Epithelial cell of esophagus (primary cell): ENCODE data around the gene CCDC8.

Experiments
- DNase-seq: peaks from one replicate; pipeline ENCODE4 v3.0.0; 2010; ENCODE audit warnings: low read depth
- H3K4me3 ChIP-seq: 2 replicates; pipeline ENCODE4 v1.5.1; 2011; ENCODE audit warnings: mild to moderate bottlenecking, low read length, control low read depth
- TF ChIP-seq, protein P1 (sequence below): IDR thresholded peaks from 2 replicates; pipeline ENCODE4 v1.5.1; 2011; ENCODE audit warnings: low read depth, mild to moderate bottlenecking, low read length, control low read depth, inconsistent platforms; ENCODE audit not compliant: insufficient read depth; ENCODE audit errors: missing control alignments

The CCDC8 gene

GRCh38 chr19:46413262-46414031 lies at the start of gene CCDC8:
Gene CCDC8 (minus strand): TSS chr19:46413564. CDS start chr19:46412810, 754 bp downstream.
- DNase-seq, result peak; percentile 90
- peak within 1 kb of the TSS; percentile 76 for H3K4me3 ChIP-seq
- TF ChIP-seq, protein P1, sequence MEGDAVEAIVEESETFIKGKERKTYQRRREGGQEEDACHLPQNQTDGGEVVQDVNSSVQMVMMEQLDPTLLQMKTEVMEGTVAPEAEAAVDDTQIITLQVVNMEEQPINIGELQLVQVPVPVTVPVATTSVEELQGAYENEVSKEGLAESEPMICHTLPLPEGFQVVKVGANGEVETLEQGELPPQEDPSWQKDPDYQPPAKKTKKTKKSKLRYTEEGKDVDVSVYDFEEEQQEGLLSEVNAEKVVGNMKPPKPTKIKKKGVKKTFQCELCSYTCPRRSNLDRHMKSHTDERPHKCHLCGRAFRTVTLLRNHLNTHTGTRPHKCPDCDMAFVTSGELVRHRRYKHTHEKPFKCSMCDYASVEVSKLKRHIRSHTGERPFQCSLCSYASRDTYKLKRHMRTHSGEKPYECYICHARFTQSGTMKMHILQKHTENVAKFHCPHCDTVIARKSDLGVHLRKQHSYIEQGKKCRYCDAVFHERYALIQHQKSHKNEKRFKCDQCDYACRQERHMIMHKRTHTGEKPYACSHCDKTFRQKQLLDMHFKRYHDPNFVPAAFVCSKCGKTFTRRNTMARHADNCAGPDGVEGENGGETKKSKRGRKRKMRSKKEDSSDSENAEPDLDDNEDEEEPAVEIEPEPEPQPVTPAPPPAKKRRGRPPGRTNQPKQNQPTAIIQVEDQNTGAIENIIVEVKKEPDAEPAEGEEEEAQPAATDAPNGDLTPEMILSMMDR, result no peak

DNA sequence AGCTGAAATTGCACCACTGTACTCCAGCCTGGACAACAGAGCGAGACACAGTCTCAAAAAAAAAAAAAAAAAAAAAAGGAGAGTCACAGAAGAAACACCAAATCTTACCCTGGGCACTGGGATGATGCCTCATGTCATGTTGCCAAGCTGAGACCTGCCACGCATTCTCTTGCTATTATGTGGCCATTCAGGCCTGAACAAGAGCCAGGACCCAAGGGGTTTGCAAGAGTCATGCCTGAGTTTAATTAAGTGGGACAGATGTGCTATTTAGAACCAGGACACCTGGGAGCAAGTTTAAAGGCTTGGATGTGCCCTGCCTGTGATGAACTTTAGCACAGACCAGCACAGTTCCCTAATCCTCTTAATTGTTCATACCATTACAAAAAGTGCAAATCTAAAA lies 48.2 kb upstream of the CCDC8 start:
- no peak overlapping the region for H3K4me3 ChIP-seq
- peak; percentile 99 for DNase-seq
- TF ChIP-seq, protein P1, result no peak

DNA sequence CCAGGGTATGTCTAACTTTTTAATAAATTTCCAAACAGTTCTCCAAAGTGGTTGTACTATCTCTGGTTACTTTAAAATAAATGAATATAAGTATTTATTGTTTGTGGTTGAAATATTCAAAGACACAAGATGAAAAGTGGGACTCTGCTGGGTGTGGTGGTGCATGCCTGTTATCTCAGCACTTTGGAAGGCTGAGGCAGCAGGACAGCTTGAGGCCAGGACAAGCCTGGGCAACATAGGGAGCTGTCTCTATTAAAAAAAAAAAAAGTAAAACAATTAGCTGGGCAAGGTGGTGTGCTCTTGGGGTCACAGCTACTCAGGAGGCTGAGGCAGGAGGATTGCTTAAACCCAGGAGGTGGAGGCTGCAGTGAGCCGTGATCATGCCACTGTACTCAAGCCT lies 47.6 kb upstream of the CCDC8 start:
- DNase-seq, result peak; percentile 92
- H3K4me3 ChIP-seq, result no peak overlapping the region
- TF ChIP-seq, protein P1, result no peak

DNA sequence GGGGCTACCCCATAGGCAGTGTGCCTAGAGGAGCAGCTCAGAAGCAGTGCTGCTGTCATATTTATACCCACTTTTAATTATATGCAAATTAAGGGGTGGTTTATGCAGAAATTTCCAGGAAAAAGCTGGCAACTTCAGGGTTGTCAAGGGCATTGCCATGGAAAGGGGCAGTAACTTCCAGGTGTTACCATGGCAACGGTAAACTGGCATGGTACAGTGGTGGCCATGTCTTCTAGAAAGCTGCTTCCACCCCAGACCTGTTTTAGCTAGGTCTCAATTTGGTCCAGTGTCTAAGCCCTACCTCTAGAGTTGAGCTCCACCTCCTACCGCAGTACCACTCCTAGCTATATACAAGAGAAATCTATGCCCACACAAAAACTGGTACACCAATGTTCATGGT lies 46.7 kb upstream of the CCDC8 start:
- no peak for DNase-seq
- no peak overlapping the region for H3K4me3 ChIP-seq
- TF ChIP-seq, protein P1, result no peak

DNA sequence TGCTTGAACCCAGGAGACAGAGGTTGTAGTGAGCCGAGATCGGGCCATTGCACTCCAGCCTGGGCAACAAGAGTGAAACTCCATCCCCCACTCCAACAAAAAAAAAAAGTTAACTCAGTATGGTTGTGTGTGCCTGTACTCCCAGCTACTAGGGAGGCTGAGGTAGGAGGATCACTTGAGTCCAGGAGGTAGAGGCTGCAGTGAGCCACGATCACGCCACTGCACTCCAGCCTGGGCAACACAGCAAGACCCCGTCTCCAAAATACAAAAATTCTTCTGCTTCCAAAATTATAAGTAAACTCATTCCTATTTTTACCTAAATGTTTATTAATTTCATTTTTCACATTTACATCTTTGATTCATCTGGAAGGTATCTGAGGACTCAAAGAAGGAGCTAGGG lies 43.6 kb upstream of the CCDC8 start:
- no peak overlapping the region for H3K4me3 ChIP-seq
- TF ChIP-seq, protein P1, result no peak
- no peak for DNase-seq

DNA sequence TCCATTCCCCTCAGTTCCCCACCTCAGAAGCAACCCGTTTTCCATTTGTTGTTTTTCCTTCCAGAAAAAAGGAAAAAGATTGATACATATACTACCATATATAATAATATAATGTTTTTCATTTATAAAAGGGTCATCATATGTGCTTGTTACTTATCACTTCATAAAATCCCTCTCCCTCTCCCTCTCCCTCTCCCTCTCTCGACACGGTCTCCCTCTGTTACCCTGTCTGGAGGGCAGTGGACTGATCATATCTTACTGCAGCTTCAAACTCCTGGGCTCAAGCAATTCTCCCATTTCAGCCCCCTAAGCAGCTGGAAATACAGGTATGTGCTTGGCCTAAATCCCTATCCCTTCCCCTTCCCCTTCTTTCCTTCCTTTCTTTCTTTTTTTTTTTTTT lies 40.9 kb upstream of the CCDC8 start:
- TF ChIP-seq, protein P1, result no peak

DNA sequence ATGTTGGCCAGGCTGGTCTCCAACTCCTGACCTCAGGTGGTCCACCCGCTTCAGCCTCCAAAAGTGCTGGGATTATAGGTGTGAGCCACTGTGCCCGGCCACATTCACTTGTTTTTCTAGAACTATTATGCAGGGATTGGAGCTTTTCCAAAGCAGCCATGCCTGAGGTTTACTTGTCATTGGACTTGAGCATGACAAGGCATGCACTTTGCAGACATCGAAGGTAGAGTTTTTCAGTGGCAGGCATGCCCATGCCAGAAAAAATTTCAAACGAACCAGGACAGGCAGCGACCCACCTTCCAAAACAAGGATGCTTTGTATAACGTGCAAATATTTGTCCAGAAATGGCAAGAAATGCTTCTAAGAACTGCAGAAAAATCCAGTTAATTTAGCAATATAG lies 40.3 kb upstream of the CCDC8 start:
- TF ChIP-seq, protein P1, result no peak
- H3K4me3 ChIP-seq, result no peak overlapping the region
- DNase-seq, result peak; percentile 94

More for the DNA sequence above, 40.9 kb upstream of the CCDC8 start:
- H3K4me3 ChIP-seq, result no peak overlapping the region
- DNase-seq, result no peak
